Measurements from ENCODE around the gene TSHZ1.
A peak's percentile ranks its signal among the peaks of the same experiment; 100 is the strongest.

DNA sequence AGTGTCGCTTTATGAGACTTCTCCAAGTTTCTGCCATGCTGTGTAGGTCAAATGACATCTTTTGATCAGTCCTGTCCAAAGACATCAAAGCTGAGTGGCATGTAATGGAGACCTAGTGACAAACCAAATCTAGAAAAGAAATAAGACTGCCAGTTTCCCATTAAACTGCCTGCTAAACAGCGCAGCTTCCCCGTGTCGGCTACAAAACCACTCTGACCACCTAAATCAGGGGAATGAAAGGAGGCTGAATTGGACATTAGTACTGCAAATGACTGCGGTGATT lies 57.7 kb downstream of the TSHZ1 start:
- TF ChIP-seq EP300 (conservative IDR thresholded peaks at IDR 0.05; ENCODE audit: poor library complexity, severe bottlenecking) (peak; percentile 99), EZH2 (IDR thresholded peaks at IDR 0.05; ENCODE audit: borderline replicate concordance, insufficient read depth, low read length, poor library complexity, severe bottlenecking) (no peak), TAF1 (IDR thresholded peaks at IDR 0.05; ENCODE audit: low read depth) (no peak), POLR2AphosphoS5 (IDR thresholded peaks at IDR 0.05) (peak; percentile 99), RAD21 (conservative IDR thresholded peaks at IDR 0.05) (no peak), SMC3 (conservative IDR thresholded peaks at IDR 0.05; ENCODE audit: poor library complexity) (no peak), MXI1 (conservative IDR thresholded peaks at IDR 0.05; ENCODE audit: poor library complexity, severe bottlenecking) (no peak)
- TF ChIP-seq, protein P1, sequence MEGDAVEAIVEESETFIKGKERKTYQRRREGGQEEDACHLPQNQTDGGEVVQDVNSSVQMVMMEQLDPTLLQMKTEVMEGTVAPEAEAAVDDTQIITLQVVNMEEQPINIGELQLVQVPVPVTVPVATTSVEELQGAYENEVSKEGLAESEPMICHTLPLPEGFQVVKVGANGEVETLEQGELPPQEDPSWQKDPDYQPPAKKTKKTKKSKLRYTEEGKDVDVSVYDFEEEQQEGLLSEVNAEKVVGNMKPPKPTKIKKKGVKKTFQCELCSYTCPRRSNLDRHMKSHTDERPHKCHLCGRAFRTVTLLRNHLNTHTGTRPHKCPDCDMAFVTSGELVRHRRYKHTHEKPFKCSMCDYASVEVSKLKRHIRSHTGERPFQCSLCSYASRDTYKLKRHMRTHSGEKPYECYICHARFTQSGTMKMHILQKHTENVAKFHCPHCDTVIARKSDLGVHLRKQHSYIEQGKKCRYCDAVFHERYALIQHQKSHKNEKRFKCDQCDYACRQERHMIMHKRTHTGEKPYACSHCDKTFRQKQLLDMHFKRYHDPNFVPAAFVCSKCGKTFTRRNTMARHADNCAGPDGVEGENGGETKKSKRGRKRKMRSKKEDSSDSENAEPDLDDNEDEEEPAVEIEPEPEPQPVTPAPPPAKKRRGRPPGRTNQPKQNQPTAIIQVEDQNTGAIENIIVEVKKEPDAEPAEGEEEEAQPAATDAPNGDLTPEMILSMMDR (IDR thresholded peaks at IDR 0.05; ENCODE audit: poor library complexity, severe bottlenecking): no peak
- TF ChIP-seq, protein P2, sequence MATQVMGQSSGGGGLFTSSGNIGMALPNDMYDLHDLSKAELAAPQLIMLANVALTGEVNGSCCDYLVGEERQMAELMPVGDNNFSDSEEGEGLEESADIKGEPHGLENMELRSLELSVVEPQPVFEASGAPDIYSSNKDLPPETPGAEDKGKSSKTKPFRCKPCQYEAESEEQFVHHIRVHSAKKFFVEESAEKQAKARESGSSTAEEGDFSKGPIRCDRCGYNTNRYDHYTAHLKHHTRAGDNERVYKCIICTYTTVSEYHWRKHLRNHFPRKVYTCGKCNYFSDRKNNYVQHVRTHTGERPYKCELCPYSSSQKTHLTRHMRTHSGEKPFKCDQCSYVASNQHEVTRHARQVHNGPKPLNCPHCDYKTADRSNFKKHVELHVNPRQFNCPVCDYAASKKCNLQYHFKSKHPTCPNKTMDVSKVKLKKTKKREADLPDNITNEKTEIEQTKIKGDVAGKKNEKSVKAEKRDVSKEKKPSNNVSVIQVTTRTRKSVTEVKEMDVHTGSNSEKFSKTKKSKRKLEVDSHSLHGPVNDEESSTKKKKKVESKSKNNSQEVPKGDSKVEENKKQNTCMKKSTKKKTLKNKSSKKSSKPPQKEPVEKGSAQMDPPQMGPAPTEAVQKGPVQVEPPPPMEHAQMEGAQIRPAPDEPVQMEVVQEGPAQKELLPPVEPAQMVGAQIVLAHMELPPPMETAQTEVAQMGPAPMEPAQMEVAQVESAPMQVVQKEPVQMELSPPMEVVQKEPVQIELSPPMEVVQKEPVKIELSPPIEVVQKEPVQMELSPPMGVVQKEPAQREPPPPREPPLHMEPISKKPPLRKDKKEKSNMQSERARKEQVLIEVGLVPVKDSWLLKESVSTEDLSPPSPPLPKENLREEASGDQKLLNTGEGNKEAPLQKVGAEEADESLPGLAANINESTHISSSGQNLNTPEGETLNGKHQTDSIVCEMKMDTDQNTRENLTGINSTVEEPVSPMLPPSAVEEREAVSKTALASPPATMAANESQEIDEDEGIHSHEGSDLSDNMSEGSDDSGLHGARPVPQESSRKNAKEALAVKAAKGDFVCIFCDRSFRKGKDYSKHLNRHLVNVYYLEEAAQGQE (IDR thresholded peaks at IDR 0.05; ENCODE audit: borderline replicate concordance): no peak

Data from neural cell (in vitro differentiated cells).